Activated CD8-positive, alpha-beta memory T cell treated with anti-CD3 and anti-CD28 coated beads, Interleukin-2, amount 10 ng/mL, durations not matched to agents 7 days and 5 days (primary cell): ENCODE results near the gene ARID3A. TPM values are rescaled to one million over a fixed set of nuclear protein-coding genes. Genes with fewer than 3 reads are reported as not detected.
A peak's percentile ranks its signal among the peaks of the same experiment; 100 is the strongest.

ENCODE experiments used
- ATAC-seq: fragments of 150-1000 bp; cut with Tn5 transposase; one replicate; pipeline ENCODE4 v1.10.0; 2021; ENCODE audit warnings: moderate library complexity
- CTCF ChIA-PET: fragments of 350-600 bp; sonication (Branson Sonifier 250); formaldehyde crosslinking; loops from one replicate; lab custom pipeline; 2021; ENCODE audit warnings: antibody characterized with exemption; lab: Charles Lee
- DNase-seq: peaks from one replicate; pipeline ENCODE4 v3.0.0-alpha.2; 2020
- H3K27ac Mint-ChIP-seq: one replicate; pipeline ENCODE4 v1.8.0; 2021; ENCODE audit warnings: mild to moderate bottlenecking, mixed read lengths
- H3K27me3 Mint-ChIP-seq: one replicate; pipeline ENCODE4 v1.8.0; 2021; ENCODE audit warnings: mixed read lengths
- H3K36me3 Mint-ChIP-seq: one replicate; pipeline ENCODE4 v1.8.0; 2021; ENCODE audit warnings: mild to moderate bottlenecking, mixed read lengths
- H3K4me1 Mint-ChIP-seq: one replicate; pipeline ENCODE4 v1.8.0; 2021; ENCODE audit warnings: mixed read lengths
- H3K4me3 Mint-ChIP-seq: one replicate; pipeline ENCODE4 v1.8.0; 2021; ENCODE audit warnings: mild to moderate bottlenecking, moderate library complexity, mixed read lengths
- H3K9me3 Mint-ChIP-seq: one replicate; pipeline ENCODE4 v1.8.0; 2022; ENCODE audit warnings: low read depth, mixed read lengths
- total RNA-seq, 2 experiments: library from RNA; stranded (reverse); gene quantifications; one replicate each; pipeline ENCODE4 v1.2.3, GENCODE V29; 2021

The ARID3A gene
- total RNA-seq, 2 experiments from 2014 or later, result 30.6 to 35.9 TPM

DNA sequence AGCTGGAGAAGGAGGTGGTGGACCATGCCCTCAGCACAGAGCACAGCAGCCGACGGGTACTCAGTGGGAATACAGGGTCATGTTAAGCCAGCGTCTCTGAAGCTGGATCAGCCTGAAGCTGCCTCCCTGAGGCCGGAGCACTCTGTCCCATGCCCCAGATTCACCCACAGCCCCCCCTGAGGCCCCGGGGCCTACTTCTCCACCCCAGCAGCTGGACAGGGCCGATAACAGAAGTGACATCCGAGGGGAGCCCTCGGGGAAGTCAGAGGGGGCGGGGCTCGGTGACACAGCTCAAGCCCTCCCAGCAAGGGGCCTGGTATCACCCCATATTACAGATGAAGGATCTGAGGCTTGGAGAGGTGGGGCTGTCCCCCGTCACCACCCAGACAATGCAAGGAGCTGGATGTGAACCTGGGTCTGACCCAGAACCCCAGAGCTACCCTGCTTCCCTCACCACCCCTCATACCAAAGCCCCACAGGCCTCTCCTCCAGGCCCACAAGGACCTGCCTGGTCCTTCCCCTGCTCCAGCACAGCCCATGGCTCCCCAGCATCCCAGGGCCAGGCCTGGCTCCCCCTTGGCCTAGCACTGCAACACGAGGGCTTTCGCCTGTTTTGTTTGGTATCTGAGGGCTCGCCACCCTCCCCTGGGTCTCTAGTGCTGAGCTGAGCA is 18.5 kb upstream of the ARID3A start:
- no peak for ATAC-seq
- Mint-ChIP-seq H3K27me3 (no peaks in the 10 kb centered on the region), H3K4me3 (no peak overlapping the region), H3K4me1 (peaks cover 43% of the 10 kb centered on the region), H3K27ac (peak overlapping the region; percentile 98), H3K36me3 (peaks cover 4% of the 10 kb centered on the region), H3K9me3 (no peaks in the 10 kb centered on the region)
- CTCF ChIA-PET, result interaction anchor here (1.2 to 7.8 kb wide), 5 partner anchors 11 to 334 kb away, joined by 3 to 57 read pairs (median 7); partner anchors contain the start of genes ATP5F1D, MED16, RNU6-9 and WDR18
- DNase-seq, result no peak

DNA sequence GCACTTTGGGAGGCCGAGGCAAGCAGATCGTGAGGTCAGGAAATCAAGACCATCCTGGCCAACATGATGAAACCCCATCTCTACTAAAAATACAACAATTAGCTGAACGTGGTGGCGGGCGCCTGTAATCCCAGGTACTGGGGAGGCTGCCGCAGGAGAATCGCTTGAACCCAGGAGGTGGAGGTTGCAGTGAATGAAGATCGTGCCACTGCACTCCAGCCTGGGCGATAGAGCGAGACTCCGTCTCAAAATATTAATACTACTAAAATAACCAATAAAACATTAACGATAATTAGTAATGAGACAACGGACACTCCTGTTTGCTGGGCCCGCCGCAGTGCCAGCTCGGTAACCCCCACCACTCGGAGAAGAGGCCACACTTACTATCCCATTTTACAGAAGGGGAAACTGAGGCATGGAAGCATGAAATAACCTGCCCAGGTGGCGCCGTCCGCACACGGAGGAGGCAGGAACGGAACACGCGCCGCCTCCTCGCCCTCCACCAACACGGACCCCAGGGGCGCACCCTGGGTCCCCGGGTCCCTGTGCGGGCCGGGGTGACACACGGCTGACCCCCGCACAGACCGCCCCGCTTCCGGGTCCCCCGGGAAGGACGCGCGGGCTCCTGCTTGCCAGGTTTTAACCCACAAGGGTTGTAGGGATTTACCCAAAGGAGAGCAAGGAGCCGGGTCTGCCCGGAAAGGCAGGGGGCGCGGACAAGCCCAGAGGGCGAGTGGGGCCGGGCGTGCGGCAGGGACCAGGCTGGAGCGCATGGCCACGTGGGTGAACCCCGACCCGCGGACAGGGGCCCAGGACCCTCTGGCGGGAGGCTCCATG is 14.4 kb upstream of the ARID3A start:
- no peak for DNase-seq
- no peaks in the 10 kb centered on the region for H3K9me3 Mint-ChIP-seq
- no peaks in the 10 kb centered on the region for H3K27me3 Mint-ChIP-seq
- peaks cover 4% of the 10 kb centered on the region for H3K36me3 Mint-ChIP-seq
- H3K4me3 Mint-ChIP-seq, result peak overlapping the region; percentile 55
- ATAC-seq, result no peak
- CTCF ChIA-PET, result interaction anchor here (1.0 to 7.8 kb wide), 2 partner anchors 9 to 47 kb away, joined by 3 to 57 read pairs; no protein-coding TSS in a partner anchor
- H3K27ac Mint-ChIP-seq, result peak overlapping the region; percentile 46
- H3K4me1 Mint-ChIP-seq, result peaks cover 46% of the 10 kb centered on the region

- Mint-ChIP-seq H3K27me3 (no peaks in the 10 kb centered on the region), H3K4me1 (peaks cover 38% of the 10 kb centered on the region), H3K27ac (peak overlapping the region; percentile 83), H3K9me3 (no peaks in the 10 kb centered on the region), H3K36me3 (peaks cover 2% of the 10 kb centered on the region), H3K4me3 (peak overlapping the region; percentile 78)
- ATAC-seq (no peak), DNase-seq (peak; percentile 59)
- CTCF ChIA-PET, result interaction anchor here (4.4 kb wide), 1 partner anchor 49 kb away, joined by 38 read pairs; no protein-coding TSS in a partner anchor
These were observed 13.4 kb upstream of the ARID3A start for GRCh38 chr19:912181-913079.

- ATAC-seq, result peak; percentile 73
- peak; percentile 86 for DNase-seq
- H3K4me1 Mint-ChIP-seq, result peaks cover 32% of the 10 kb centered on the region
- no peaks in the 10 kb centered on the region for H3K9me3 Mint-ChIP-seq
- H3K4me3 Mint-ChIP-seq, result peak within 1 kb of the TSS; percentile 78
- H3K36me3 Mint-ChIP-seq, result peaks cover 2% of the 10 kb centered on the region
- H3K27me3 Mint-ChIP-seq, result peaks cover 2% of the 10 kb centered on the region
- CTCF ChIA-PET, result interaction anchor here (0.9 to 4.4 kb wide), 3 partner anchors 20 to 50 kb away, joined by 3 to 38 read pairs (median 3); partner anchors contain the start of genes MED16 and RNU6-9
- peak within 1 kb of the TSS; percentile 84 for H3K27ac Mint-ChIP-seq
These were observed 12.6 kb upstream of the ARID3A start, which contains the start of gene R3HDM4 for GRCh38 chr19:913080-913748. Gene R3HDM4 (minus strand): TSS chr19:913219. CDS start chr19:913157, 62 bp downstream.

GRCh38 chr19:916645-917322 is 9.1 kb upstream of the ARID3A start:
- DNase-seq (no peak), ATAC-seq (no peak)
- peaks cover 13% of the 10 kb centered on the region for H3K4me1 Mint-ChIP-seq
- no peak overlapping the region for H3K27ac Mint-ChIP-seq
- H3K27me3 Mint-ChIP-seq, result peaks cover 9% of the 10 kb centered on the region
- CTCF ChIA-PET, result interaction anchor here (1.3 to 4.4 kb wide), 2 partner anchors 53 to 324 kb away, joined by 3 to 38 read pairs; no protein-coding TSS in a partner anchor
- H3K36me3 Mint-ChIP-seq, result no peaks in the 10 kb centered on the region
- no peaks in the 10 kb centered on the region for H3K9me3 Mint-ChIP-seq
- H3K4me3 Mint-ChIP-seq, result no peak overlapping the region

- Mint-ChIP-seq H3K27me3 (peaks cover 9% of the 10 kb centered on the region), H3K27ac (no peak within 1 kb of the TSS)
- ATAC-seq, result peak; percentile 12
These were observed 8.3 kb upstream of the ARID3A start, which contains the start of gene KISS1R for GRCh38 chr19:917323-918151. Gene KISS1R (plus strand): TSS chr19:917333. CDS start chr19:917503, 170 bp downstream.

GRCh38 chr19:918152-918437 is 7.7 kb upstream of the ARID3A start:
- no peak overlapping the region for H3K4me3 Mint-ChIP-seq
- DNase-seq, result no peak
- CTCF ChIA-PET, result interaction anchor here (1.5 to 4.6 kb wide), 3 partner anchors 22 to 148 kb away, joined by 6 to 85 read pairs (median 14); no protein-coding TSS in a partner anchor
- no peaks in the 10 kb centered on the region for H3K36me3 Mint-ChIP-seq
- H3K27me3 Mint-ChIP-seq, result peaks cover 9% of the 10 kb centered on the region
- no peak overlapping the region for H3K27ac Mint-ChIP-seq
- H3K9me3 Mint-ChIP-seq, result no peaks in the 10 kb centered on the region
- no peak for ATAC-seq
- H3K4me1 Mint-ChIP-seq, result peaks cover 15% of the 10 kb centered on the region

More at GRCh38 chr19:917323-918151, 8.3 kb upstream of the ARID3A start, which contains the start of gene KISS1R:
- peak; percentile 68 for DNase-seq
- Mint-ChIP-seq H3K36me3 (no peaks in the 10 kb centered on the region), H3K4me1 (peaks cover 15% of the 10 kb centered on the region), H3K4me3 (peak within 1 kb of the TSS; percentile 20), H3K9me3 (no peaks in the 10 kb centered on the region)
- CTCF ChIA-PET, result interaction anchor here (1.5 to 4.6 kb wide), 4 partner anchors 21 to 147 kb away, joined by 6 to 85 read pairs (median 26); no protein-coding TSS in a partner anchor

- Mint-ChIP-seq H3K27me3 (peaks cover 9% of the 10 kb centered on the region), H3K4me1 (peaks cover 15% of the 10 kb centered on the region), H3K9me3 (no peaks in the 10 kb centered on the region), H3K4me3 (peak overlapping the region; percentile 53), H3K27ac (no peak overlapping the region), H3K36me3 (no peaks in the 10 kb centered on the region)
- DNase-seq (peak; percentile 60), ATAC-seq (peak; percentile 14)
- CTCF ChIA-PET, result interaction anchor here (1.5 to 7.4 kb wide), 6 partner anchors 9 to 149 kb away, joined by 6 to 163 read pairs (median 28); partner anchors contain the start of genes CFD and WDR18
These were observed 7.2 kb upstream of the ARID3A start for GRCh38 chr19:918481-919198.

GRCh38 chr19:919199-920050 is 6.4 kb upstream of the ARID3A start:
- CTCF ChIA-PET, result interaction anchor here (1.2 to 7.4 kb wide), 9 partner anchors 8 to 842 kb away, joined by 3 to 163 read pairs (median 7); partner anchors contain the start of genes CFD, MED16, RNU6-9 and WDR18
- no peak for DNase-seq
- H3K4me1 Mint-ChIP-seq, result peaks cover 18% of the 10 kb centered on the region

More at GRCh38 chr19:919199-920050, 6.4 kb upstream of the ARID3A start:
- peak; percentile 28 for ATAC-seq
- Mint-ChIP-seq H3K9me3 (no peaks in the 10 kb centered on the region), H3K27me3 (peaks cover 9% of the 10 kb centered on the region), H3K4me3 (peak overlapping the region; percentile 53), H3K27ac (peak overlapping the region; percentile 19), H3K36me3 (no peaks in the 10 kb centered on the region)
